Hepatocyte (in vitro differentiated cells): ENCODE measurements around the gene TMX1.

Experiments used
- EZH2 ChIP-seq: fragments of 200-600 bp; sonication (generic); IDR thresholded peaks from 2 replicates; pipeline ENCODE4 v1.6.1; 2016; ENCODE audit warnings: antibody characterized with exemption, mild to moderate bottlenecking, borderline replicate concordance
- TF ChIP-seq, protein P1 (sequence below): fragments of 200-600 bp; sonication (generic); IDR thresholded peaks from 2 replicates; pipeline ENCODE4 v1.5.1; 2016; ENCODE audit warnings: antibody characterized with exemption, mild to moderate bottlenecking; ENCODE audit not compliant: poor library complexity

DNA sequence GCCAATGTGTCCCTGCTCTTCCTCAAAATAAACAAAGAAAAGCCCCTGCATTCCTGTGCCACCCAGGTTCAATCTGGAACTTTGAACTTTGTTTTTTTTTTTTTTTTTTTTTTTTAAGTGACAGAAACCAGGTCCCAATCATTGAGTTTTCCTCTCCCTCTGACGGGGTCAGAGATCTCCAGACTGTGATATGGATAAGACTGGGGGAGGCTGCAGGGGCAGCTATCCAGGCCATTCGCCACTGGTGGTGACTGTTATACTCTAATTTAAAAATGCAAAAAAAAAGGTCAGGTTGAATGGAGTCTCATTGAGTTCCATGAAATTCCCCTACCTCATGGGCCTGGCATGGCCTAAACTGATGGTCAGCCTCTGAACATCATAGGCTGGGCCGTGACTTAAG is 57.0 kb downstream of the TMX1 start:
- TF ChIP-seq EZH2: no peak
- TF ChIP-seq, protein P1, sequence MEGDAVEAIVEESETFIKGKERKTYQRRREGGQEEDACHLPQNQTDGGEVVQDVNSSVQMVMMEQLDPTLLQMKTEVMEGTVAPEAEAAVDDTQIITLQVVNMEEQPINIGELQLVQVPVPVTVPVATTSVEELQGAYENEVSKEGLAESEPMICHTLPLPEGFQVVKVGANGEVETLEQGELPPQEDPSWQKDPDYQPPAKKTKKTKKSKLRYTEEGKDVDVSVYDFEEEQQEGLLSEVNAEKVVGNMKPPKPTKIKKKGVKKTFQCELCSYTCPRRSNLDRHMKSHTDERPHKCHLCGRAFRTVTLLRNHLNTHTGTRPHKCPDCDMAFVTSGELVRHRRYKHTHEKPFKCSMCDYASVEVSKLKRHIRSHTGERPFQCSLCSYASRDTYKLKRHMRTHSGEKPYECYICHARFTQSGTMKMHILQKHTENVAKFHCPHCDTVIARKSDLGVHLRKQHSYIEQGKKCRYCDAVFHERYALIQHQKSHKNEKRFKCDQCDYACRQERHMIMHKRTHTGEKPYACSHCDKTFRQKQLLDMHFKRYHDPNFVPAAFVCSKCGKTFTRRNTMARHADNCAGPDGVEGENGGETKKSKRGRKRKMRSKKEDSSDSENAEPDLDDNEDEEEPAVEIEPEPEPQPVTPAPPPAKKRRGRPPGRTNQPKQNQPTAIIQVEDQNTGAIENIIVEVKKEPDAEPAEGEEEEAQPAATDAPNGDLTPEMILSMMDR: no peak
